B cell (primary cell): ENCODE data around the gene CHMP6.

Experiments used
- CTCF ChIP-seq: fragments of 200-600 bp; IDR thresholded peaks from one replicate; pipeline ENCODE4 v1.8.0; 2022; ENCODE audit warnings: antibody characterized with exemption, mild to moderate bottlenecking
- EZH2 ChIP-seq: IDR thresholded peaks from 2 replicates; pipeline ENCODE4 v1.6.1; 2012; ENCODE audit warnings: borderline replicate concordance, low read depth, mild to moderate bottlenecking, moderate library complexity, low read length; ENCODE audit not compliant: insufficient read depth, poor library complexity, severe bottlenecking

GRCh38 chr17:81045590-81046095, 54.0 kb downstream of the CHMP6 start:
- TF ChIP-seq CTCF, result no peak
- TF ChIP-seq EZH2, result no peak
